NCI-H1694 (cell line): ENCODE results near the gene TMEM87B.
A peak's percentile ranks its signal among the peaks of the same experiment; 100 is the strongest.
"Not testable (repeated sequence)": the region's sequence is repeated elsewhere in the genome, so short reads cannot be mapped to it uniquely, and the experiment has no call there.

ENCODE experiments used
- DNase-seq: peaks from one replicate; lab custom pipeline; 2025; lab: John Stamatoyannopoulos, UW

The TMEM87B gene

DNA sequence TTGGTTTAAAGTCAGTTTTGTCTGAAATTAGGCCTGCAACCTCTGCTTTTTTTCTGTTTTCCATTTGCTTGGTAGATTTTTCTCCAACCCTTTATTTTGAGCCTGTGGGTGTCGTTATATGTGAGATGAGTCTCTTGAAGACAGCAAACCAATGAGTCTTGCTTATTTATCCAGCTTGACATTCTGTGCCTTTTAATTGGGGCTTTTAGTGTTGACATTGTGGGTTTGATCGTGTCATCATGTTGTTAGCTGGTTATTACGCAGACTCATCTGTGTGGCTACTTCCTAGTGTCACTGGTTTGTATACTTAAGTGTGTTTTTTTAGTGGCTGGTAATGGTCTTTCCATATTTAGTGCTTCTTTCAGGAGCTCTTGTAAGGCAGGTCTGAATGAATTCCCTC, 18.8 kb downstream of the TMEM87B start:
- DNase-seq = no peak

DNA sequence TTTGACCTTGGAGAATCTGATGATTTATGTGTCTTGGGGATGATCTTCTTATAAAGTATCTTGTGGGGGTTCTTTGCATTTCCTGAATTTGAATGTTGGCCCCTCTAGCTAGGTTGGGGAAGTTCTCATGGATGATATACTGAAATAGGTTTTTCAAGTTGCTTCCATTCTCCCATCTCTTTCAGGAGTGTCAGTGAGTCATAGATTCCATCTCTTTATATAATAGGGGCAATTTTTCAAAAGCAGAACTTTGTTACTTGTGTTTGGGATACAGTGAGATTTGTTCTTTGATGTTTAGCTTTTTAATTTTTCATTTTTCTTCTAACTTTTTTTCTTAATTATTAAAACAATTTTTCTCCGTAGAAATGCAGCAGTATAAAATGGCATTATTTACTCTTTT, 19.4 kb downstream of the TMEM87B start:
- DNase-seq = no peak

DNA sequence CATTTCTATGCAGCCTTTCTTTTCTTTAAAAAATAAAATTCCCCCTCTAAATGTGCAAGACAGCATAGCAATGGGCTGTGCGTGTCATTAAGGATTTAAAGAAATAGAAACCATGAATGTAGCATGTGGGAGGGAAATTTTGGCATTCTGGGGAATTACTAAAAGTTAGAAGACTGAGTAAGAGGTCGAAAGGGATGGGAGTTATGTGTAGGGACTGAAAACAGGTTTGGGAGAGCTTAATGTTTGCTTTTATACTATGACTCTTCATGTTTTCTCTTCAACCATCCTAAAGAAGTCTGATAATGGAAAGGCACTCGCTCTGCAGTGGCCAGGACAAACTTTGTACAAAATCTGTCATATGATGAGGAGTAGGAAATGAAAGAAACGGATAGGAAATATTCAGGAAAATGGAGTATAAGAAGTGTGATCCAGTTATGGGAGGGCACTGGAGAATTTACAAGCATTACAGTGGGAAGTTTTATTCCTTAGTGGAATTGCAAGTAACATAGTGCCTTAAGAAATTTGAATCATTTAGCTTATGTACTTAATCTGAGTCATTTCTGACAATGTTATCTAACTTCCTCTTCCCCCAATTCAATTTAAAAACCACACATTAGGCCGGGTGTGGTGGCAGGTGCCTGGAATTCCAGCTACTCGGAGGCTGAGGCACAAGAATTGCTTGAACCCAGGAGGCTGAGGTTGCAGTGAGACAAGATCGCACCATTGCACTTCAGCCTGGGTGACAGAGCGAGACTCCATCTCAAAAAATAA, 20.6 kb downstream of the TMEM87B start:
- DNase-seq = no peak

DNA sequence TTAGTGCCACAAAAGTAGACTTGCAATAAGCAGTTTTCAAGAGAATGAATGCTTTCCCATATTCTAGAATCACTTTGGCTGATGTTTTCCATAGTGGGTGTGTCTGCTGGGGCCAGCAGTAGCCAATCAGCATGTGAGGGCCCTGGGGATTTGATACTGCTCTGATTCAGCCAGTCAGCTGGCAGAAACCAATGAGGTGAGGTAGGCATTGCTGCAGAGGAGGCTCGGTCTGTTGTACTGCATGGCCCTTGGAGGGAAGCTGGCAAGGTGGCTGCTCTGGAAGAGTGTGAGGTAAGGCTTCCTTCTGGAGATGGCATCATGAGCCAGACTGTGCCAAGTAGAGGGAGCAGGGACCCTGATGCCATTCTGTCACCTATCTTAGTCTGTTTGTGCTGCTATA, 22.7 kb downstream of the TMEM87B start:
- no peak for DNase-seq

DNA sequence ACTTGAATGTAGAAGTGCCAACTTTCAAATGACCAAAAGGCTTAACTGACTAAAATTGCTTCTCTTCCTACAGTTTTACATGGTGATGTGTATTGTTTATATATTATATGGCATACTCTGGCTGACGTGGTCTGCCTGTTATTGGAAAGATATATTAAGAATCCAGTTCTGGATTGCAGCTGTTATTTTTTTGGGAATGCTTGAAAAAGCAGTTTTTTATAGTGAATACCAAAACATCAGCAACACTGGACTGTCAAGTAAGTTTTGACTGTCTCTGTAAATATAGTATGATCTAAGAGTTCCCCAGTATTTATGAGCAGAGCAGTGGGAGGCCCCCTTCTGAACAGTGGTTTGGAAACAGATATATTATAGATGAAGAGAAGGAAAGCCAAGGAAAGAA, 26.2 kb downstream of the TMEM87B start:
- no peak for DNase-seq

DNA sequence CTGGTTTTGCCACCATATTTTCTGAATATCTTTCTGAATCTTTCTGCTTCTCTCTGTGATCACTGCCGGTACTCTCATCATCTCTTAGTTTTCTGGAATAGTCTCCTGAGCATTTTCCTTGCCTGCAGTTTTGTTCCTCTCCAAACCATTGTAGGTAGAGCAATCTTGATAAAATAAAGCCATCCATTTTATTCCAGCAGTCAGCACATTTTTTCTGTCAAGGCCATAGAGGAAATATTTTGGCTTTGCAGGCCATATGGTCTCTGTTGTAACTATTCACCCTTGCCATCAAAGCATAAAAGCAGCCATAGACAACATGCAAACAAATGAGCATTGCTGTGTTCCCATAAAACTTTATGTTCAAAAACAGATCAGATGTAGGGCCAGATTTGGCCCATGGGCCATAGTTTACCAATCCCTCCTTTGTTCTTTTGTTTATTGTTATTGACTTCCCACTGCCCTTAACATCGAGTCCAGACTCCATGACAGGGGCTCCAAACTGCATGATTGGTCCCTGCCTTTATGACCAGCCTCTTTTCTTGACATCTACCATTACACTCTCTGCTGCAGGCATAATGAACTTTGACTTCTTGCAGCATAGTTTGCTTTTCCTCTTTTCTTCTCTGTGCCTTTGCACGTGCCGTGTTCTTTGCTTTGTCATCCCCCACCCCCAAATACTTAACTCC, 29.8 kb downstream of the TMEM87B start:
- DNase-seq = no peak

DNA sequence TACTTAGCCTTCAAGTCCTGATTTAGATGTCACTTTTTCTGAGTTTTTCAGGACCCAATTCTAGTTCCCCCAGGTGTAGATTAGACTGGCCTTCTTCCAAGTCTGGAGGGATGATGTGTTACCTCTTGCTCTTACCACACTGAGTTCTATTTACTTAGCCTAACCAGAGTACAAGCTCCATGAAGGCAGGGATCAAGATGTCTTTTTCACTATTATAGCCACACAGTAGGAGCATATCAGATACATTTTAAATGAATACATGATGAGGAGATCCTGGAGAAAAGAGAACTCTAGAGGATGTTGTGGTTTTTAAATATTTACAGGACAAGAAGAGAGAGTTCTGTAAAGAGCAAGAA, 30.3 kb downstream of the TMEM87B start:
- no peak for DNase-seq

DNA sequence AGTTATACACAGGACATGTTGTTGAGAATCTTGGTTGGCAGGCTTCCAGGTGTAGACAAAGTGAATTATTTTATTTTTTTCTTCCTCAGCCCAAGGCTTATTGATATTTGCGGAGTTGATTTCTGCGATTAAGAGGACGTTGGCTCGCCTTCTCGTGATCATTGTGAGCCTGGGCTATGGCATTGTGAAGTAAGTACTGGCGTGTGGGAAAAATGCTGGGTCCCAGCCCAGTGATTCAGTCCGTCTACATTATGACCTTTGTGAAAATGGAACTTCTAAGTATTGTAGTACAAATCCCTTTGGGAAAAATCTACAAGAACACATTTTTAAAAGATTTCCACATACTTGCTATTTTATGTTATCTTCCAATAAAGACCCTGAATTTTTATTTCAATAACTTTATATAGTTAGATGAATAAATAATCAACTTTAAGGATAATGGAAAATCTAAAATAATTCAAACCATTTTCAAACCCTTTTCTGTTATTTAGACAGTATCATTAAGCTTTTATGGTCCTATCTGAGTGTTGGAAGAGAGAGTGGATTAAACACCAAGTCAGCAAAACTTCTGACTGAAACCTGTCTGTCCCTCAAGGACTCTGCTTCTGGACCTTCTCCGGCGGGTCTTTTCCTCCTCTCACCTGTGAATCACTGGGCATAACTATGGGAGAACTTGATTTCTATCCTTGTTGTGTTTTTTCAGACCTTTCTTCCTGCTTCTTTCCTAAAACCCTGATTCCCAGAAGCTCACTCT, 31.0 kb downstream of the TMEM87B start:
- DNase-seq = no peak

DNA sequence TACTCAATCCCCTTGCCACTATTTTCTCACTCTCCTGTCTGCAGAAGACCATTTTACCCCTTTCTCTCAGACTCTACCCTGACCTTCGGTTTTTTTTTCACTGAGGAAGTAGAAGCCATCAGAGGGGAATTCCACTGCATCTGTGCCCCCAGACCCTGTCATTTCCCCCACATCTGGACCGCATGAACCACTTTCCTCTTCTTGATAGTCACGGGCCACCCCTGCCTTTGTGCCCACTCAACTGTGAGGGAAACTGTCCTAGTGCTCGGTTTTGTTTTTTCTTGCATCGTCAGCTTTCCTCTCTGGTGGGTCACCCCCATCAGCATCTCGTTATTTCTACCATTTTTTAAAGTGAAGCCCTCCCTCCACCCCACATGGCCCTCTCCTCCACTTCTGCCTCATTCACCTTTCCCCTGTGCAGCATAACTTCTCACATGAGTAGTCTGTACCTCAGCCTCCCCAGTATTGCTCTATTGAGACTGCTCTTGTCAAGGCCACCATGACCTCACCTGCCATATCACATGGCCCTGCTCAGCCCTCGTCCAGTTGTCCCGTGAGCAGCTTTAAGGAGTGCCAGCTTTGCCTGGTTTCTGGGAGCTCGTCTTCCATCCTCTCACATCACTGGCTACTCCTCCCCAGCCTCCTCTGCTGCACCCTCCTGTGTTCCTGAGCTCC, 32.4 kb downstream of the TMEM87B start:
- no peak for DNase-seq

DNA sequence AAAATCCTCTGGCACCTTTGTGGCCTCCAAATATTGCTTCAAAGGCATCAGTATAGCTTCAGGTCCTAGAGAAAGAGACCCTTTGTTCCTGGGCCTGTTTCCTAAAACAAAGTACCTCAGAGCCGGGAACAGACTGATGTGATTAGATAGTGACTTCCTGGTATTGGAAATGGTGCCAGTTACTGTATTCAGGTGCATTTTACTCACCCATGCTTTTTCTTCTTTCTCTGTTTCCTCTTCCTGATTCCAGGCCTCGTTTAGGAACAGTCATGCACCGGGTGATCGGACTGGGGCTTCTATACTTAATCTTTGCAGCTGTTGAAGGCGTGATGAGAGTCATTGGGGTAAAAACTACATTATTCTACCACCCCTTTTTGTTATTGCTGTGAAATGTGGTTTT, 34.3 kb downstream of the TMEM87B start:
- DNase-seq = no peak

DNA sequence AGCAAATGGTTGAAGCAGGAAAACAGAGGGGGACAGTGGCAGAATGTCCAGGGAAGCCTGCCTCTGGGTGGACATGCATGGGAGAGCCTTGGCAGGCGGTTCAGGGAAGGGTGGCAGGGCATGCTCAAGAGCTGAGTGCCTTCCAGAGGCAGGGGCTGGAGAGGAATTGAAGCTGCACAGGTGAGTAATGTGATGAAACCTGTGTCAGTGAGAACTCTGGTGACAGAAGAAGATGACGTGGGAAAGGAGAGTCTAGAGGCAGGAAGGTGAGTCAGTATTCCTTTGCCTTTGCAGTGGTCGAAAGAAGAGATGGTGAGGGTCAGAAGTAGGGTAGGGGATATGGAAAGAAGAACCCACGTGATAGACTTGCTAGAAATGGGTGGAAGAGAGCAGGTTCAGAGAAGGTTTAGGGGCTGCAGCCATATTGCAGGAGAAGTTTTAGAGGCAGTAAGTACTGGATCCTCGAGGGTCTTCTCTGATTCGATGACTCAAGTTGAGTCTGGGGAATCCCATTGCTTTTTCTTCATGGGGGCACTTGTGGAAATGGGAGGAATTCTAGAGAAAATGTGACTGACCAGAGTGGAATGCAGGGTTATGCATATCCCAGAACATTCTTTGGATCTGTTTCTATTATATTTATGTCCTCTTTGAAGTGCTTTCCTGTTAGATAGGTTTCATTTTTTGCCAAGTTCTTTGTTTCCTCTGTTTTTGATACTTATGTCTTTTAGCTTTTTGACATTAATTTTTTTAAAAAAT, 37.4 kb downstream of the TMEM87B start:
- DNase-seq = no peak

DNA sequence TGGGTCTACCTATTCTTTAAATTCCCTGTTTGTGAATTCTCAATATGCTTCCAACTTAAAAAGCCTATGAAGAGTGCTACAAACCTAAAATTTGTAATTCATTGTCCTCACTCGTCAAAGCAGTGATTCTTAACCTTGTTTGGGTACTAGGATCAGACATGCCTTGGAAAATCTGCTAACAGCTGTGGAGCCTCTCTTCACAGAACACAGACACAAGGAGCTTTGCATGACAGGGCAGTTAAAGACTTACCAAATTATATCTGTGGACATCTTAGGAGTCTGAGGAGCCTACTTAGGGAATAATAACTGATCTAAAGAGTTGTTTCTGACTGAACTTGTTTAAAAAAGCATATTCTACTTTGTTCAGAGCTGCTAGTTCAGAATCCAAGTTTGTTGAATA, 38.1 kb downstream of the TMEM87B start:
- DNase-seq = no peak

DNA sequence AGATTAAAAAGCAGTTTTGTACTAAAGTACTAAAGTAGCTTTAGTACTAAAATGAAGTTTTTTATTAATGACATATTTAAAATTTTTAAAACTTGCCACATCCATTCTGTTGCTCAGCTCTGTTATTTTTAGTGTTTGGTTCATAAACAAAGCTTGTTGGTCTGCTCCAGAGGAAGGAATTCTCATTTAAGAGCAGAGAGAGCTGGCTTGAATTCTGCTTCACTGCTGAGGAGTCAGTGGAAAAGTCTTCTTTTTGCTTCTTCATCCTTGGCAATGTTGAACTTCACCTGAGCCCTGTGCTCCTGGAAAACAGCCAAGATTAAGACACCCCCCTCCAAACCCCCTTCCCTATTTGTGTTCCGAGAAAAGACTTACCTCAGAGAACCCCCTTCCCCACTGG, 40.6 kb downstream of the TMEM87B start:
- DNase-seq = no peak

DNA sequence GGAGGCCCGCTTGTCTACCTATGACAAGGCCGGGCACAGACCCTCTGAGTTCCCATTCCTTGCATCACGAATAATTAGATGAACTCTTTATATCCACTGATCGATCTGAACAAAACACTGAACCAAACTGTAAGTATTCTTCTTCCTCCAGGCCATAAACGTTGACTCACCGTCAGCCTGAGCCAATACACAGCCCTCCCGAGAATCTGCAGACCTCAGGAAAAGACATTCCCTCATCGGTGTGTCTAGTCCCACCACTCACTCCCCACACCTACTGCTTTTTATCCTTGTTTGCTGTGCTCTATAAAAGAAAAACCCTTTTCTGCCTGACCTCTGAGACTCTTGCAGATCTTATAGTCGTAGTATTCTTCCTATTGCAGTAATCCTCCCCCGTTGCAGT, 41.0 kb downstream of the TMEM87B start:
- no peak for DNase-seq

DNA sequence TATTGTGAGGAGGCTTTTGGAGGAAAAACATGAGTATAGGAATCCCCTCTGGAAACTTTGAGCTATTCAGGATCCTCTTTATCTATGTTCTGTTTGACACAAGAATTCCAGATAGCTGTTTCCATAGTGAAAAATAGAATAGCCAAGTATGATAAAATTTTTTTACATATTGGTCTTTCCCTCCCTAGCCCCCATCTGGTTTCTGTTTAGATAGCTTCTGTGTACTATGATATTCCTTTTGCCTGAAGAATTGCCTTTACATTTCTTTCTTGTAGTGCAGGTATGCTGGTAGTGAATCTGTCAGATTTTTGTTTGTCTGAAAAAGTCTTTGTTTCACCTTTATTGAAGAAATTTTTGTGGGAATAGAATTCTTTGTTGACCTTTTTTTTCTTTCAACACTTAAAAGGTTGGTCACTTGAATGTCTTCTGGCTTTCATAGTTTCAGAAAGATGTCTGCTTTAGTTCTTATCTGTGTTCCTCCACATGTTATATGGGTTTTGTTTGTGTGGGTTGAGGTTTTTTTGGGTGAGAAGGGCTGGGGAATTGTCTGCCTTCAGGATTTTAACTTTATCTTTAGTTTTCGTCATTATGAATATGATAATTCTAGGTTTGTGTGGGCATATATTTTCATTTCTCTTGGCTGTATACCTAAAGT, 53.2 kb downstream of the TMEM87B start:
- no peak for DNase-seq

DNA sequence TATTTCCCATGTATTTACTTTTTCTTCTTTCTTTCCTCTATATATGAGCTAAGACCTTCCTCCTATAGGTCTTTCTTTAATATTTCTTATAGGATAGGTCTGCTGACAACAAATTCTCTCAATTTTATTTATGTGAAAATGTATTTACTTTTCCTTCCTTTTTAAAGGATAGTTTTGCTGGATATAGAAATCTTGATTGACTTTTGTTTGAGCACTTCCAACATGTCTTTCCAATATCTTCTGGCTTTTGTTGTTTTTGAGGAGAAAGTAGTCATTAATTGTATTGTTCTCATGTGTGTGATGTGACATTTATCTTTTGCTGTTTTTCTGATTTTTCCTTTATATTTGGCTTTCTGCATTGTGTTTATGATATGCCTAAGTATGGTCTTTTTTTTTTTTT, 54.2 kb downstream of the TMEM87B start:
- DNase-seq = no peak

DNA sequence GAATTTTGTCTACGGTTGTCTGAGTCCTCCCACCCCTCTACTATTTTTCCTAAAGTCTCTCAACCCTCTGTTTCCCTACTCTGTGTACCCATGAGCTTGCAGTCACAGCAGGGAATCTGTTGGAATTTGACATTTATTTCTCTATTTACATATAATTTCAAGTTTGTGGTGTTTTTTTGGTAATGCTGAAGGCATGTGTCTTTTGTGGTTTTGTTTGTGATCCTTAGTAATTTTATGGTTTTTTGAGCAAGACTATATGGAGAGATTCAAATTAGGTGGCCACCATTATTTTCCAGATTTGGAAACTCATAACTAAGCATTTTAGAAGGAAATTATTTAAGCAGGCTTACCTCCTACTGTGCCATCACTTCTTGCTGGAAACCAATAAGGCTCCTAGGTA, 55.9 kb downstream of the TMEM87B start:
- DNase-seq = no peak

DNA sequence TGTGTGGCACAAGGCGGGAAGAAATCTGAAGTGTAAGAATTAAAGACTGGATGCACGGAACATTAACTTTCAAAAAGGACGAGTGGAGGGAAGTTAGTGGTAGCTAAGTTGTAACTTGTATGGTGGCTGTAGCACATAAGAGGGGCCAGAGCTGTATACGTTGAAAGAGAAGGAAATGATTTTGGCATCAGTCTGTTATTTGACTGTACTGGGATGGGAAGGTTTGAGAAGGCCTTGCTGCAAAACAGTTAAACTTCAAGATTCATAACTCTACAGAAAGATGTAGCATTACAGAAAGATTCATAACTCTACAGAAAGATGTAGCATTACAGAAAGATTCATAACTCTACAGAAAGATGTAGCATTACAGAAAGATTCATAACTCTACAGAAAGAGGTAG, 58.3 kb downstream of the TMEM87B start:
- DNase-seq = not testable (repeated sequence)

DNA sequence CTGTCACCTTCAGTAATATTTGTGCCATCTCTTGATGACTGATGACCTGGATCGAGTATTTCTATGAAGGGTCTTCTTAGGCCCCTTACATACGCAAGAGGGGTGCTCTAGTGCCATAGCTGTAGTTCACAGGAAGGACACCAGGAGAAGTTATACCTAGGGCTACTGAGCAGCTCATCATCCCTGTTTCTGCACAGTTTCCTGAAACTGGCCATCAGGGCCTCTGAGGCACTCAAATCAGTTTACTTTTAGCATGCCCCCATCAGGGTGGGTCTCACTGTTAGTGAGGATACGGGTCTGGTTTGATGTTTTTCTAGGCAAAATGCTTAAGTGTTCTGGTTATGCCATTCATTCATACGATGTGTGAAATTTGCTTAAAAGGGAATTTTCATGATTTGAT, 63.1 kb downstream of the TMEM87B start:
- DNase-seq = no peak

DNA sequence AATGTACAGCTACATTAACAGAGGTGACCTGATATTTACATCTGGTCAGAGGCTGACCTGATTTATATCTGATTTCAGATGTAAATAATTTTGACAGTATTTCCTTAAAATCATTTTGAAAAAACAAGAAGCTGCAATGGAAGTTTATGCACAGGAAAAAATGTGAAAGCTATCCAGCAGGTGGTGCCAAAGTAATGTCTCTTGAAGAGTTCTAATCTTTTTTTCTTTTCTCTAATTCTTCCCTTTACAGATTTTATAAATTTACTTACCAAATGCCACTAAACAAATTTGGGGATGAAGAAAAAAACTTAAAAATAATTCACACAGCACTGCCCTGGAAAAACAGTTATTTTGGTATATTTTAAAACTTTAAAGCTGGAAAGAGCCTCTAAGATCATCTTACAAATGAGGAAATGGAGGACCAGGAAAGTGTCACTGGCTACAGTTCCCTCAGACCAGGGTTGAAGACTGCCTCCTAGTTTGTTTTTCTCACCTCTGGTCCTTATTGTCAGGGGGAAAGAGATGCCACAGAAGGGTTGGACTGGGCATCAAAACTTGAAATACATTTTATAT, 66.7 kb downstream of the TMEM87B start:
- peak; percentile 80 for DNase-seq

DNA sequence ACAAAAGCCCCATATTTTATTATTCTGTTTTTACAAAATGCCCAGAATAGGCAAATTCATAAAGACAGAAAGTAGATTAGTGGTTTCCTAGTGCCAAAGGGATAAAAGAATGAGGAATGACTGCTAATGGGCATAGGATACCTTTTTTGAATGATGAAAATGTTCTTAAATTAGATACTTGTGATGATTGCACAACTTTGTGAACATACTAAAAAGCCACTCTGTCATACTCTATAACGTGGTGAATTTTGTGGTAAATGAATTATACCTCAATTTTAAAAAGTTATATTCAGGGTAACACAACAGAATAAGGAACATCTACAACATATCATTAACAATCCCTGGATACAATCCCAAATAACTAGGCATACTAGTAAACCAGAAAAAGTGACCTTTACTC, 74.0 kb downstream of the TMEM87B start:
- DNase-seq = no peak
